ENCODE results near the gene LRRC73. TPM values are rescaled to one million over a fixed set of nuclear protein-coding genes. Genes with fewer than 3 reads are reported as not detected.
A peak's percentile ranks its signal among the peaks of the same experiment; 100 is the strongest.

The LRRC73 gene
- total RNA-seq, 1 experiment from 2014 or later, result 0.37 TPM

DNA sequence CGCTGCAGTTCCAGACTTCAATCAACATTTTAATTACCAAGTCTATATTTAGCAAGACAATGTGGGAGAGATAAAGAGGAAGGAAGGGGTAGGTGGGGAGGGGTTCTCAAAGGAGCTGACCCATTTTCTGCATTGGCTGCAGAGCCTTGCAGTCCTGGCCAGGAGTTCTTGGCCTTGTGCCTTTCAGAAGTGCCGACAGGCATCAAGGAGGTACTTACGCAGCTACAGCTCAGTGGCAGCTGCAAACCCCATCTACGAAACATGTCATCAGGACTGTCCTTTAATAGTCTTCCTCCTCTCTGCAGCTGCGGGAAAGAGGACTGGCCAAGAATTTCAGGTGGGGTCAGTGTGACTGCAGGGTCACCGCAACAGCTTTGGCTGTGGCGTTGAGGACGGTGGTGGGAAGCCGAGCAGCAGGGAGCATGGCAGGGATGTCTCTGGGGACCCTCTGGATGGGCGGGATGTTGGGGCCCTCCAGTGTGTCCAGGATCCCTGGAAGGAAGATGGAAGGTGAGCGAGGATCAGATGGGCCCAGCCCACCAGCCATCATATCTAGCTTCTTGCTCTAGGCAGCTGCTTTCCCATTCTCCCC is 1.8 kb upstream of the LRRC73 start:
- Mint-ChIP-seq H3K4me1 (ENCODE audit: insufficient read depth, unreplicated experiment) (peaks cover 19% of the 10 kb centered on the region), H3K4me3 (ENCODE audit: unreplicated experiment) (no peak overlapping the region), H3K9me3 (ENCODE audit: unreplicated experiment) (no peaks in the 10 kb centered on the region), H3K27me3 (ENCODE audit: insufficient read depth, unreplicated experiment) (no peaks in the 10 kb centered on the region), H3K36me3 (ENCODE audit: insufficient read depth, unreplicated experiment) (peaks cover 36% of the 10 kb centered on the region), H3K27ac (ENCODE audit: low read depth, unreplicated experiment) (no peak overlapping the region)
- POLR2A ChIA-PET, result interaction anchor here (0.9 kb wide), 1 partner anchor 84 kb away, joined by 3 read pairs; the partner anchor contains the start of gene ABCC10
- no peak for DNase-seq (ENCODE audit: unreplicated experiment)
- intact Hi-C loops (cut with micrococcal nuclease), result no loop called here
- CTCF ChIA-PET, result interaction anchor here (0.6 to 2.0 kb wide), 5 partner anchors 15 to 84 kb away, joined by 3 to 7 read pairs (median 3); partner anchors contain the start of gene ABCC10
- TF ChIP-seq CTCF (IDR thresholded peaks at IDR 0.05; ENCODE audit: unreplicated experiment), result no peak
- no TSS peak for BruUV-seq (replicated peaks)

- ChIA-PET POLR2A (interaction anchor here (0.6 to 1.9 kb wide), 11 partner anchors 8 to 259 kb away, joined by 3 to 16 read pairs (median 4); partner anchors contain the start of genes ABCC10, DLK2, TJAP1 and VEGFA), CTCF (interaction anchor here (0.6 to 2.0 kb wide), 3 partner anchors 14 to 283 kb away, joined by 3 to 7 read pairs (median 5); no protein-coding TSS in a partner anchor)
- Mint-ChIP-seq H3K9me3 (ENCODE audit: unreplicated experiment) (no peaks in the 10 kb centered on the region), H3K36me3 (ENCODE audit: insufficient read depth, unreplicated experiment) (peaks cover 43% of the 10 kb centered on the region), H3K4me1 (ENCODE audit: insufficient read depth, unreplicated experiment) (peaks cover 21% of the 10 kb centered on the region), H3K27ac (ENCODE audit: low read depth, unreplicated experiment) (peak overlapping the region; percentile 57), H3K4me3 (ENCODE audit: unreplicated experiment) (peak overlapping the region; percentile 63), H3K27me3 (ENCODE audit: insufficient read depth, unreplicated experiment) (no peaks in the 10 kb centered on the region)
- no peak for TF ChIP-seq CTCF (IDR thresholded peaks at IDR 0.05; ENCODE audit: unreplicated experiment)
- intact Hi-C loops (cut with micrococcal nuclease), result no loop called here
- BruUV-seq (replicated peaks), result no TSS peak
- DNase-seq (ENCODE audit: unreplicated experiment), result no peak
These were observed 649 bp upstream of the LRRC73 start for GRCh38 chr6:43510827-43511163.

DNA sequence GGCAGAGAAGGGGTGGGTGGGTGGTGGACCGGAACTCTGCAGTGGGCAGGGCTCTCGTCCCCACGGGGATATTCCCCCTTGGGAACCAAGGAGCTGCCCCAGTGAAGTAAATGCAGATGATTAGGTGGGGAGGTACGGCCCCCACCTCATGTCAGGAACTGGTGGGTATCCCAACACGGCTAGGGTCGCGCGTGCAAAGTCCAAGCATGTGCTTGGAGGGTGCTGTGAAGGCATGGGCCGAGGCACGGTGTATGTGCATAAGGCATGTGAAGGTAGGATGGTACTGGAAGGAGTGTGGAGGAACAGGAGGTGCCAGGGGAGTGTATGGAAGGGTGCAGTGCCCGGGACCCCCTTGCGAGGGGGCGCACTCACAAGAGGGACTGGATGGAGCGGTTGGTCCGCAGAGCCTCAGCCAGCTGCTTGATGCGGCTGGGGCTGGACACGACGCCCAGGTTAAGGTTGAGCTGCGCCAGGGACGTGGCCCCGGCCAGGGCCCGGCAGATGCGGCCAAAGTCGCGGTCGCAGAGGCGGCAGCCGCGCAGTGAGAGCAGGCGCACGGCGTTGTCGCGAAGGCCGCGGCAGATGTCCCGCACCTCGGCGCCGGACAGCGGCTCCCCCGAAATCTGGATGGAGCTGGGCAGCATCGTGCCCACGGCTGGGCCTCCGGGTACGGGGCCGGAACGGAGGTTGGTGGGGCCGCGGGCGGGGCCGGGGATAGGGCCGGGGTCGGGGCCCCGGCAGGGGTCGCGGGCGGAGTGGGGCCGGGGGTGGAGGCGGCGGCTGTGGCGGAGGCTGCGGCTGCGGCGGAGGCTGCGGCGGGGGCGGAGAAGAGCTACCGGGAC is 783 bp downstream of the LRRC73 start:
- no TSS peak for BruUV-seq (replicated peaks)
- Mint-ChIP-seq H3K9me3 (ENCODE audit: unreplicated experiment) (no peaks in the 10 kb centered on the region), H3K4me3 (ENCODE audit: unreplicated experiment) (peak overlapping the region; percentile 63), H3K36me3 (ENCODE audit: insufficient read depth, unreplicated experiment) (peaks cover 47% of the 10 kb centered on the region), H3K4me1 (ENCODE audit: insufficient read depth, unreplicated experiment) (peaks cover 11% of the 10 kb centered on the region), H3K27me3 (ENCODE audit: insufficient read depth, unreplicated experiment) (no peaks in the 10 kb centered on the region), H3K27ac (ENCODE audit: low read depth, unreplicated experiment) (no peak overlapping the region)
- TF ChIP-seq CTCF (IDR thresholded peaks at IDR 0.05; ENCODE audit: unreplicated experiment), result no peak
- ChIA-PET CTCF (interaction anchor here (0.5 to 4.5 kb wide), 9 partner anchors 7 to 636 kb away, joined by 3 to 47 read pairs (median 3); partner anchors contain the start of genes DLK2 and ZNF318), POLR2A (interaction anchor here (0.7 to 1.9 kb wide), 9 partner anchors 7 to 140 kb away, joined by 3 to 16 read pairs (median 4); partner anchors contain the start of genes DLK2, POLH, XPO5 and ZNF318)
- intact Hi-C loops (cut with micrococcal nuclease), result no loop called here
- DNase-seq (ENCODE audit: unreplicated experiment), result no peak

Data from MCF 10A (cell line).